Measurements from ENCODE around the gene DDX25.
A peak's percentile ranks its signal among the peaks of the same experiment; 100 is the strongest.

DNA sequence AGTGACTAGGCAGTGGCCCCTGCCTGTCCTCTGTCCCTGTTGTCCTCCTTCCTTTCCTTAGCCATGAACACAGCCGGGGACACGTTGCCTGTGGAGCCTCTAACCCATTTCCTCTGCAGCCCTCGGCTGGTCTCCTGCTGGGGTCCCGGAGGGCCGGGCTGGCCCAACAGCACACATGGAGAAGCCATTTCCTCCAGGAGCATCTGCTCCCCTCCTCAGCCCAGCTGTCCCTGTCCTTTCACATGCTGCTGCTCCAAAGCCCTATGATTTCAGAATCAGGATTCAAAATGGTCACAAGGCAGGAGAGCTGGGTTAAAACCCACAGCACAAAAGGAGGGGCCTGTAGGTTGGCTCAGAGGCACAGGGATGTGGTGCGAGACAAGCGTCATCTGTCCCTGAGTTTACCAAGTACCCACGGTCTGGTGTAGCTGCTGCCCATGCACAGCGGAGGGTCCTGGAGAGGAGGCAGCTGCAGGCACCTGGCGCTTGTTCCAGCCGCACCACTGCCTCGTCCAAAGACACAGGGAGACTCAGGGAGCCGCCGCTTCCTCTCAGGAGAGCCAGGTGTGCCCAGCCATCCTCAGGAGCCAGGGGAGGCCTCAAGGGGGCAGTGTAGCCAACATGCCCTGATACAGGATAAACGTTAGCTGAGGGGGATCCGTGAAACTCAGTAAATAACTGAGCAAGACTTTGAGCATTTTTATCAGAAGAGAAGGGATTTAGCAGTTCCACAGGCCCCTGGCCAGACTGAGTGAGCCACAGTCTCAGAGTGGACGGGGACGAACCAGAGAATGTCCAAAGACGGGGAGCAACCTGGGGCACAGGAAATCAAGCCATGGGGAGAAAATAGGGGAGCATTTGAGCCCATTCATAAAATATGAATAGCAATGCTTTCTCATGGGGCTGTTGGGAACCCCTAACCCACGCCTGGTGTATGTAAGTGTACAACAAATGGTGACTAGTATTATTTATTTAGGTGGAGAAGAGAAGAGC lies 37.6 kb downstream of the DDX25 start:
- TF ChIP-seq, protein P1, sequence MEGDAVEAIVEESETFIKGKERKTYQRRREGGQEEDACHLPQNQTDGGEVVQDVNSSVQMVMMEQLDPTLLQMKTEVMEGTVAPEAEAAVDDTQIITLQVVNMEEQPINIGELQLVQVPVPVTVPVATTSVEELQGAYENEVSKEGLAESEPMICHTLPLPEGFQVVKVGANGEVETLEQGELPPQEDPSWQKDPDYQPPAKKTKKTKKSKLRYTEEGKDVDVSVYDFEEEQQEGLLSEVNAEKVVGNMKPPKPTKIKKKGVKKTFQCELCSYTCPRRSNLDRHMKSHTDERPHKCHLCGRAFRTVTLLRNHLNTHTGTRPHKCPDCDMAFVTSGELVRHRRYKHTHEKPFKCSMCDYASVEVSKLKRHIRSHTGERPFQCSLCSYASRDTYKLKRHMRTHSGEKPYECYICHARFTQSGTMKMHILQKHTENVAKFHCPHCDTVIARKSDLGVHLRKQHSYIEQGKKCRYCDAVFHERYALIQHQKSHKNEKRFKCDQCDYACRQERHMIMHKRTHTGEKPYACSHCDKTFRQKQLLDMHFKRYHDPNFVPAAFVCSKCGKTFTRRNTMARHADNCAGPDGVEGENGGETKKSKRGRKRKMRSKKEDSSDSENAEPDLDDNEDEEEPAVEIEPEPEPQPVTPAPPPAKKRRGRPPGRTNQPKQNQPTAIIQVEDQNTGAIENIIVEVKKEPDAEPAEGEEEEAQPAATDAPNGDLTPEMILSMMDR (IDR thresholded peaks at IDR 0.05) = peak in 5 of 6 experiments; percentile 44 to 60 (median 54)
- no peak for TF ChIP-seq POLR2A (IDR thresholded peaks at IDR 0.05)
